ENCODE data around the gene TMCC2.
A peak's percentile ranks its signal among the peaks of the same experiment; 100 is the strongest.

Gene TMCC2

DNA sequence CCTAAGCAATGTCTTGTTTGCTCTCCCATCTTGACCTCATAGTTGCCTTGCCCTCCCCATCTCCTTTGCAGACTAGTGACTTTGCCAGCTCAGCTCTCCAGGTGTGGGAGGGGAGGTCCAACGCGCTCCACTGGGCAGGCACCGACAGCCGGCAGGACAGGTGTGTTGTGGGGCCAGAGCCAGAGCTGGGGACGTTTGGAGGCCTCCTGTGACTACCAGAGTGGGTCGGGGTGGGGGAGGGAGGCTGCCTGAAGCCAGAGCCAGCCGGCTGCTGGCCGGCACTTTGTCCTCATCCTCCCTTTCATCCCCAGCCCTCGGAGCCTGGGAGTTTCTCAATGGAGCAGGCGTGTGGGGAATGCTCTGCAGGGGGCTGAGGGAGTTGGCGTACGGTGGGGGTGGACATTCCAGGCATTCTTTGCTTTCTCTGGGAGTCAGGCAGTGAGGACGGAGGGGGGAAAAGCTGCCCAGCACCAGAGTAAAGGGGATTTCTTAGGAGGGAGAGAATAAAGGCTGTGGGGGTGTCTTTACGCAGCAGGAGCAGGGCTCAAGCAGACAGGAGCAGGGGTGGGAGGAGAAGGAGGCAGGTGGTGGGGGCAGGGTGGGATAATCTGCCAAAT is 73.6 kb downstream of the TMCC2 start:
- no peak for DNase-seq (ENCODE audit: low read depth in 1 of 2, low spot score in 1 of 2)

DNA sequence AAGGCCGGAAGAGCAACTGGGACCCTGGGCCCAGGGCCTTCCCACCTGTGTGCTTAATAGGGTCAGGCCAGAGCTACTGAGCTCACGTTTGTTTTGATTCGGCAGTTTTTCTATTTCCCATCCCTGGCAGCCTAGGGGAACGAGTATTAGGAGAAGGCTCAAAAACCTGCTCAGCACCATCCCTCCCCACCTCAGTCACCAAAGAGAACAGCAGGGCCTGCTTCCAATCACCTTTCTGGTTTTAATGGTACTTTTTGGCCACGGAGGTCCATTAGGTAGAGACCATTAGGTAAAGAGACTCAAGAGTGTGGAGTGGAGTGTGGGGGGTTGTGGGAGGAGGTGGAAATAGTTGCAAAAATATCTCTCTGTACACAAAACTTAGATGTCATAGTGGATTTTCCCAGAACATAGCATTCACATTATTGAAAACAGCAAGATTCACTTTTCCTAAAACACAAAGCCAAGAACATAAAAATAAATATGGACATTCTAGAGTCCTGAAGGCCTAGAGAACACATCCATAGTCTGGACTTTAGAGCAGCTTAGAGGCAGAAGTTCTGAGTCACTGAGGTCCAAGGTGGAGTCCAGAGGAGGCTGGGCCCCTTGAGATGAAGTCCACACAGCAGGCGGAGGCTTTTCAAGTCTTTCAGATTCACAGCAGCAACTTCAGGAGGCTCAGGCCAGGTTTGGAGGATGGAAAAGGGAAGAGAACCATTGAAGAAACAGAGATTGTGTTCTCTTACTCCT is 74.3 kb downstream of the TMCC2 start:
- no peak for DNase-seq (ENCODE audit: low read depth in 1 of 2, low spot score in 1 of 2)

DNA sequence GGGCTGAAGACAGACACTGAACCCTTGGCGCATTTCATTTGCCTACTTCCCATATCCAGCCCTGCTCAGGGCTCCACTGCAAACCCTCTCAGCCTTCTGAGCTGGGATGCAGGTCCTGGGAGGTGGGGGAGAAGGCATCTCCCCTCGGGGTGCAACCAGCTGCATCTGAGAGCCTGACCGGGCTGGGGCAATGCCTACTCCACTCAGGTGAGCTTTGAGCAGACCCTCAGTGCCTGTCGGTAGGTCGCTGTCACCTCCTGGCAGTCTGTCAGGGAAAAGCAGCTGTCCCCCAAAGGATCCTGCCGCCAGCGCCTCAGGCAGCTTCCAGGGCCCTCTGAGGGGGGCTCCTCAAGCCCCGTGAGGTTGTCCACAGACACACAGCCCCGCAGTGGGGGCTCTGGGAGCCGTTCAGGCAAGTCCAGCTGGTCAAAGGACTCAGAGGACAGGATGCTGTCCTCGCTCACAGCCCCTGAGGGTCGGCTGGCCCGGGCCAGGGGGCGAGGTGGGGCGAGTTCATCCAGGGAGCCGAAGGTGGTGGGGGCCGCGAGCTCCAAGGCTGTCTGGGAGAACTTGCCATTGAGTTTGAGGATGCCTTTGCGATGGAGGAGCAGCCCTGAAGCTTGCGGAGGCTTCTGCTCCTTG is 75.6 kb downstream of the TMCC2 start:
- DNase-seq (ENCODE audit: low read depth in 1 of 2, low spot score in 1 of 2) = no peak

DNA sequence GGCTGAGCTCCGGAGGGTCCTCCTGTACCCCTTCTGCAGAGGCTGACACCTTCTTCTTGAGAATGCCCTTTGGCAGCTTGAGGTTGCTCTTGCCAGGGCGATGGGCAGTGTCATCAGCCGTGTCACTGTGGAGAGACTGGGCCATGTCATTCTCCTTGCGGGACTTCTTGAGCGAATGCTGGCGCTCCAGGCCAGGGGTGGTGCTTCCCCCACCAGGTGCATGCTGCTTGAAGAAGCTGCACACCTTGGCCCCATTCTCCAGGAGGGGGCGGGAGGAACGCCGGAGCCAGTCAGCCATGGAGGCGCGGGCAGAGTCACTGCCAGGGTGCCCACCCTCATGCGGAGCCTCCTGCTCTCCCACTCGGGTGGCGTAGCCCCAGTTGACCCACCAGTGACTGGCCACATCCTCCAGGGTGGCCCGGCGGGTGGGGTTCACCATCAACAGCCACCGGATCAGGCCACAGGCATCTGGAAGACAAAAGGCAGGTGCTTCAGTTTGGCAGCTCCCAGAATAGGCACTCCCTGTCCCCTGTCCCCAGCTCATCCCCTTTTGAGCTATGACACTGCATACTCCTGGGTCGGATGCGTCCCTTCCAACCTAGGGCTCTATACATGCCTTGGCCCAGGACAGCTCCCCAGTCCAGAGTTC is 76.4 kb downstream of the TMCC2 start:
- no peak for DNase-seq (ENCODE audit: low read depth in 1 of 2, low spot score in 1 of 2)

DNA sequence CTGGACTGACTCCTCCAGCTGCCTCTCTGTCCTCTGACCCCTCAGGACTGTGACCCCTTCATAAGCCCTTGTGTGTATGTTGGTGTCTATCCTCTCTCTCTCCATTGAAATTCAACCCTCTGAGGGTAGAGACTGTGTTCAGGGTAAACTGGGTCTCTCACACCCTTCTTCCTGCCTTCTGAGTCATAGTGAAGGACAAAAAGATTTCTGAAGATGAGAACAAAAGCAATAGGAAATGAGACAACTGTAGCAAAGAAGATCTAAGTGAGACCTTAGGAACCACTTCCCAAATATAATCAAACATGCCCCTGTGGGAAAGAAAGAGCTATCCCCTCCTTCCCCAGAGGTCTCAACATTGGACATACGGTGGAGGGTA is 76.9 kb downstream of the TMCC2 start:
- DNase-seq (ENCODE audit: low read depth in 1 of 2, low spot score in 1 of 2) = no peak

DNA sequence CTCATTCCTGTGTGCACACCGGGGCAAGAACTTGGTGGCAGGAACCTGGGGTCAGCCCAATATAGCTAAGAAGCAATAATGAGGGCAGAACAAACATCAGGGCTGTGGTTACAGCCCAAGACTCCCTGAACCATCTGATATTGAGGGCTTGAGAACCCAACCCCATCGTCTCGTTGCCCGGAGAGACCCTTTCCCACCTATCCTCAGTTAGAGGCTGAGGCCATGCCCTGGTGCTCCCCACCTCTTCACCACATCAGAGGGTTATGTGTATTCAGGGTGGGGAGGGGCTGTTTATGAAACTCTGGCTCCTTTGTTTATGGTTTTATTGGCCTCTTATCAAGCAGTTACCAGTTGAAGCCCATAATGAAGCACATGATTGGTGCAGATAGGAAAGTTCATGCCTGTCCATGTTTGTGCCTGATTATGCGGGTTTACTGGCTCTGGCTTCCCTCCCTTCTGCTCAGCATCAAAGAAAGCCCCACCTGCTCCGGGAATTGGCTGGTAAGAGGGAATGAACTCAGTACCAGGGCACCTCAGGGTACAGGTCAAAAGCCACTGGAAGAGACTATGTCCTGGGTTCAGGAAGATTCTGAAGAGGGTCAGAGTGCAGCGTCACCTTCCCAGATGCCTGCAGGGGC is 79.3 kb downstream of the TMCC2 start:
- DNase-seq (ENCODE audit: low read depth in 1 of 2, low spot score in 1 of 2) = no peak

DNA sequence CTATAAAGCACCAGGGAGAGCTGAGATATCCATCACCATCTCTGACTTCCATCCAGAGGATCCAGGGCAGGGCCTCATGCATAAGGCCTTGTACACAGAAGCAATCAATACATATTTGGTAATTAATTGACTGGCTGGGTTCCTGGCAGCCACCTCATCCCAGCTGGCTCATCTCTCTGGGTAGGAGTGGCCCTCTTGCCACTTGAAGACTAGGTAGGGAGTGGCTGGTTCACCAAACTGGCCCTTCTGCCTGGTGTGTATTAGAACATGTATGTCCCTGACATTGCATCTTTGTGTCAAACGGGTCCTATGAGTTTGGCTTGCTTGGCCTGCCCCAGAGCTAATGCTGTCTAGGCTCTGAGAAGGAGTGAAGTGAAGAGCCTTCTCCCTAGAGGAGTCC is 82.0 kb downstream of the TMCC2 start:
- DNase-seq (ENCODE audit: low read depth in 1 of 2, low spot score in 1 of 2) = no peak

DNA sequence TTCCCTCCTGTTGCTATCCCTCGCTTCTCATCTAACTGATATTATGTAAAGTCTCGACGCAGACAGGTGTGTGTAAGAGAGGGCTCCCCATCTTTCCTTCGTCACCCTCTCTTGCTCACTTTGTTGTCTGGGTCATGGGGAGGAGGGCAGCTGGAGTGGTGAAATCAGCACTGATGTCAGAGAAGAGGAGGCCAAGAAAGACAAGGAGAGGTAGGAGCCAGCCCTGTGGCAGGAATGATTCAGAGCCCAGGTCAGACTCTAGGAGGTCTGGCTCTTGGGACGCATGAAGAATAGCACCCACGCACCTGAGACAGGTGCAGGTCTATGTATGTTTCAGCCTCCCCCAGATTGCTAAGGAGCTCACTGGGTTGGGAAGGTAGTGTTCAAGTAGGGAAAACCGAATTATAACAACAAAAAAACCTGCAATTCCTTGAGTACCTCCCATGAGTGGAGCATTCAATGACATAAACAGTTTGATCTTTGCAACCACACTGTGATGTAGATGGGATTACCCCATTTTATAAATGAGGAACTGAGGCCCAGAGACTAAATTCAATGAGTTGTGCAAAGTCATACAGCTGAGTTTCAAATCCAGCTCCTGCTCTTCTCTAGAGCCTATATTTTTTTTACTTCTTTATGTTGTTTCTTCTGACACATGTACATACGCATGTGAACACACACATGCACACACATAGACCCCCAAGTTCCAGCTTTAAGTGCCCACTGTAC is 83.4 kb downstream of the TMCC2 start:
- no peak for DNase-seq (ENCODE audit: low read depth in 1 of 2, low spot score in 1 of 2)

DNA sequence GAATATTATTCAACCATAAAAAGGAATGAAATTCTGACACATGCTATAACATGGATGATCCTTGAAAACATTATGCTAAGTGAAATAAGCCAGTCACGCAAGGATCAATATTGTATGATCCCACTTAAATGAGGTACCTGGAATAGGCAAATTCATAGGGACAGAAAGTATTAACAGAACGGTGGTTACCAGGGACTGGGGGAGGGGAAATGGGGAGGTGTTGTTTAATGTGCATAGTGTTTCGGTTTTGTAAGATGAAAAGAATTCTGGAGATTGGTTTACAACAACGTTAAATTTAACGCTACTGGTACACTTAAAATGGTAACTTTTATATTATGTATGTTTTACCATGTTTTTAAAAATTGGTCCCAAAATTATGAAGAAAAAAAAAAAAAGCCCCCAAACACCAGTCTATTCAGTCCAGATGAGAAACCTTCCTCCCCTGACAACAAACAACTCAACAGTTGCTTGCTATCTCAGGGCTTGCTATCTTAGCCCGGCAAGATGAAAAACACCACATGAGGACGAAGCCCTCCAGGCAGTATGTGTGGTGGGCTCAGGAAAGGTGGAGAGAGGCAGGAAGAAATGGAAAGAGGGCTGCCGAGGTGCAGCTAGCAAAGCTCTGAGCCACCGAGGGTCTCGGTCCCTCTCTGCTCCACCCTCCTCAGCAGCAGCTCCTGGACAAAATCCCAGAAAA is 85.3 kb downstream of the TMCC2 start:
- DNase-seq (ENCODE audit: low read depth in 1 of 2, low spot score in 1 of 2) = no peak

DNA sequence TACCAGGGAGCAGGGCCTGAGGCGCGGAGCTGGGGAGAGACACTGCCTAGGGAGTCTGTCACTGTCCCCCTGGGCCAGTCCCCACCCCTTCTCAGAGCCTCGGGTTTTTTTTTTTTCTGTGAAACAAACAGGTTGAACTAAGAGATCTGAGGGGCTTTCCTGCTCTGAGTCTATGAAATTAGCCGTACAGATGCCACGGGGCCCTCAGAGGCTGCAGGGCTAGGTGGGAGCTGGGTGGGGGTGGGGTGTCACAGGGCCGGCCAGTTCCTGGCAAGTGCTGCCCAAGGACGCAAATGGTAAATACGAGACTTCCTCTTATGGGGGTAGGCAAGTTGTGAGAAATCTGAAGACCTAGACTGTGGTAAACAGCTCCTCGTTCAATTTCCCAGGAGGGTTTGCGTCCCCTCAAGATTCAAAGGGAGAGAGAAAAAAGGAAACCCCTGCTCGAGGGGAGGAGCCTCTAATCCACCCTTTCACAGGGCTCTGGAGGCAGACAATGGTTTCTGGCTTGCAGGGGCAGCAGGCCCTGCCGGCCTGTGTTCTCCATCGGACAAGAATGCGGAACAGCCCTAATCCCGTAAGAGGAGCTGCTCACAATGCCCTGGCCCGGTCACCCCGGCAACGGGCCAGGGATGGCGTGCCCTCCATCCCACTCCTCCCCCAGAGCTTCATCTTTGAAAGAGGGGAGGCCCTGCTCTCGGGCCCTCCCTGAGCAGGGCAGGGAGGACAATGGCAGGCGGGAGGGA is 86.0 kb downstream of the TMCC2 start:
- DNase-seq (ENCODE audit: low read depth in 1 of 2, low spot score in 1 of 2) = no peak

DNA sequence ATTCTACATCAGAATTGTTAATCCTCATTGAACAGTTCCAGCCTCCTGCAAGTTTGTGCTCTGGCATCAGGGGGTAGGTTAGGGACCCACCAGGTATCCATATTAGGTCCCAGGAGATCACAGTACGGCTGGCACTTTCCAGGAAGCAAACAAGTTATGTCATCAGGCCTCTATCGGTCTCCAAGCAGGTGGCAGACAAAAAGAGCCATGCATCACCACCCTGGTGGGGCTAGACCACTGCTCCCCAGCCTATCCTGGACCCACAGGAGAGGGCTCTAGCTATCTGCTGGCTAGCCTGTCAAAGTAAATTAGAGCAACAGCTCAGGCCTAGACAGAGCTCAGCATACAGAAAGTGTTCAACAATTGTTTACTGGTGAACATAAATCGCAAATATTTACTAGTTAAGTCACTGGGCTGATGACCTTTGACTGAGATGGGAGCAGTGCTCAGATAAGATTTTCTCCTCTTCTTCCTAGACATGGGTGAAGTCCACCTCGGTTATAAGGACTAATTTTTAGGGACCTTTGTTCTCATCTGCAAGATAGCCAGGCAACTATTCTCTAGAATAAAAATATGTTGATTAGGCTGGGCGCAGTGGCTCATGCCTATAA is 87.4 kb downstream of the TMCC2 start:
- no peak for DNase-seq (ENCODE audit: low read depth in 1 of 2, low spot score in 1 of 2)

DNA sequence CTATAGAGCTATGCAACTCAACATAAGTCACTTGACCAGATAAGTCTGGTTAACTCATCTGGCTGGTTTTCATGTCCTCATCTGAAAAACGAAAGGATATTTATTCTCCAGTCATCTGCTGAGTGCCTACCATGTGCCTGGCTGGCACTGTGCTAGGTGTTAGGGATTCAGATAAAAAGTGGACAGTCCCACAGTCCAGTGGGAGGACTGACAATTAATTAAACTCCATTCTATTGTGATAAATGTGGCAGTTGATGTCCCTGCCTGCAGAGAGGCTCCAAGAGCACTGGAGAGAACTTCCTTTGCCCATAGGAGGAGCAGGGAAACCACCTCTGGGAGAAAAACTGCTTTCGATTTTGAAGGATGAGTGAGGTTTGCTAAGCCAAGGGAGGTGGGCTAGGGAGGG is 88.4 kb downstream of the TMCC2 start:
- no peak for DNase-seq (ENCODE audit: low read depth in 1 of 2, low spot score in 1 of 2)

DNA sequence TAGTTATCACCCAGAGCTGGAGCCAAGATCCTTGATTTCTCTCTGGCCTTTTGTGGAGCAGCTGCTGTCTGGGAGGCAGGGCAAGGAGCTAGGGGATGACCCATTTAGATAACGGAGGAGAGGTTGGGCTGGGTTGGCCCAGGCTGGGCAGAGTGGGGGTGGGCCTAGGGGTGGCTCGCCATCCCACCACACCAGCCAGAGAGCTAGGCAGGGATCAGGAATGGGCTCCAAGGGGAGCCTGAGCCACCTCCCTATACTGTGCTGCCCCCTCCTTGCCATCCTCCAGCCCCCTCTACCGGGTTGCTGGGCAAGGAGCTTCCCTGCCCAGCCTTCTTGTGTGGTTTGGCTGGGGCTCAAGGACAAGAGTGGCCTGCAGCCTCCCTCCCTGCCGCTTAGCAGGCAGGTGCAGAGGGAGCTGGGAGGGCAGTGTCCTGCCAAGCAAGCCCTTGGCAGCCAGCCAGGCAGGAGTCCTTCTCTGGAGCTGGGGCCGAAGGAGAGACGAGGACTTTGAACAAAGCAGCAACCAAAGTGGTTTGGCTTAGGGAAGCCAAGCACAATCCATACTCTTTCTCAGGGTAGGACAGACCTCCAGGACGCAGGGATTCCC is 89.7 kb downstream of the TMCC2 start:
- no peak for DNase-seq (ENCODE audit: low read depth in 1 of 2, low spot score in 1 of 2)

DNA sequence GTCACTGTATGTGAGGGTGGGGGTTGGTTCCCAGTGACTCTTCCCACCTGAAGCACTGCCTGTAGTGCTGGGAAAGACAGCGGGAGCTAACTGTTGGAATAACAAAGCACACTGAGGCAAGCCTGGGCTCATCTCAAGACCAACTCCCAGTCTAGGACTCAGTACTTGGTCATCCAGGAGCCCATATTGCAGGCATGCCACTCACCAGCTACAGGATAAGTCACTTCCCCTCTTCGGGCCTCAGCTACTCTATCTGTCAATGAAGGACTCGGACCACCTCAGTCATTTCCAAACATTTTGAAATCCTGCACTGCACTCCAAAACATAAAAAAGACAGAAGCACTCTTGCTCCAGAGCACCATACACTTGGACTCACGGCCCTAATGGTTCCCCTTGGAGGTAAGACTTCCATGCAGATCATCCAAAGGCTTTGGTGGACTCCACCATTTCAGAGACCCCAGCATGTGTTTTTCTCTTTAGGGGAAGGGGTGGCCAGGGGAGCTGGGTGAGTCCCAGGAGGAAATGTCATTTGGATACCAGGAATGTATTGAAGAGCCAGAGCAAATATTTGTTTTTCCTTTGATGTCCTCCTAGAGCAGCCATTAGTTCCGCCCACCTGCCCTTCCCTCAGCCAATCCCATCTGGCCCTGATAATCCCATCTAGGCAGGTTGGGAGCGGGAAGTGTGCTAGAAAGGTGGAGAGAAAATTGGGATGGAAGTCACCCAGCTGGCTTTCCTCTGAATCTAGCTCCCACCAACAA is 90.7 kb downstream of the TMCC2 start:
- no peak for DNase-seq (ENCODE audit: low read depth in 1 of 2, low spot score in 1 of 2)

DNA sequence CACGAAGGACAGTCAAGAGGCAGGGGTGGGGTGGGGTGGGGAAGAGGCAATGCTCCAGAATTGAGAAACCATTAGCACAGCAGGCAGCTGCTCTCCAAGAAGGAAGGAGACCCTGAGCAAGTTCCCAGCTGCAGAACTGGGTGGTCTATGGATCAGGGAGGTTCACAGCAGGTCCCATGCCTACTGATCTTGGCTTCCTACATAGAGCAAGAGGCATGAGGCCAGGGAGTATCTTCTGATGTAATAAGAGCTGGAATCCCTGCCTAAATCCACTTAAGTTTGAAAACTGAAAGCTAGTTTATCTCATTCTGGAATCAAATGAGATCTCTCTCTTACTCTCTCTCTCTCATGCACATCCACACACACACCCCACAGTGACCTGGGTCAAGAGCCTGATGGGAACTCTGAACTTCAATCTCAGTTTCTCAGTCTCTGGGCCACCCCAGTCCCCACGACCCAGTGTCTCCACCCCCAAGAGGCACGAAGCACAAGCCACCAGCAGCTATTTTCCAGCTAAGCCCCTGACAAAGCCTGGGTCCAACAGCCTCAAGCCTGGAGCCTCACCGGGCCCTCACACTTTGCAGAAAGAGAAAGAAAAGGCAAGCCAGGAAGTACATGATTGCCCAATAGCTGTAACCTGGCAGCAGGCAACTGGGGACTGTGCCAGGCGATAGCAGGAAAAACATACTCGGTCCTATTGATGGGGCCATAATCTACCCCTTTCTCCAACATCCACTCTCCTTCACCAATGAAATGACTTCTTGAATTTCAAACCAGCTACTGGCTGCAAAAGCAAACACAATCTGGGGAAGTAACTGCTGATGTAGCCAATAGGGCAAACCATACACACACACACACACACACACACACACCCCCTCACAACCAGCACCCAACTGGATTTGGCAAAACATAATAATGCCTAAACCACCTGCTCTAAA is 91.6 kb downstream of the TMCC2 start:
- no peak for DNase-seq (ENCODE audit: low read depth in 1 of 2, low spot score in 1 of 2)

DNA sequence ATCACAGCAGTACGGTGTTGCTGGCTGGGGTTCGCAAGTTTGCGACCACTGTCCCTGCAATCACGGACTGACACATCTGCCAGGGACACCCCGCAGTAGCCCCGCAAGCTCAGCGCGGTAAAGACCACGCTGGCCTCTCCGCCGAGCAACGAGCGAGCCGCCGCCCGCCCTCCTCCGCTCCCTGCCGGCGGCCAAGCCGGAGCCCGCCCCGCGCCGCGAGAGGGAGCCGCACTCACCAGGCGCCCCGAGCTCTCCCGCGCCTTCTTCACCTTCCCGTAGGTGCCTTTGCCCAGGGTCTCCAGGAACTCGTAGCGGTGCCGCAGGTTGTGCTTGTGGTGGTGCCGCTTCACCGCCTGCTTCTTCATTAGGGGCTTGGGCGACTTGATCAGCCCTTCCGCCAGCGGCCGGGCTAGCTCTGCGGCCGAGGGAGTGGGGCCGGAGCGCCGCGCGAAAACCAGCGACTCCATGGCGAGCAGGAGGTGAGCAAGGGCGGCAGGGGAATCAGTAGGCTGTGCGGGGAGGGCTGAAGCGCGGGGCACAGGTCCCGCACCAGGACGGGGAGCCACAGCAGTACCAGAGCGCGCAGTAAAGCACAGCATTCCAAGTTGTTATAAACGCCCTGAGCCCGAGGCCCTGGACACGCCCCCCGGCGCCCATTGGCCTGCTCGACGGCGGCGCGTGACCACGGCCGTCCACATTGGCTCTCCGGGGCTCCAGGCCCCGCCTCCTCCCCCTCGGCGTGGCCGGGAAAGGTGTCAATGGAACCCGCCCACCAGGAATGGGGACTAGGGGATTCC is 93.6 kb downstream of the TMCC2 start, which contains the start of gene NUAK2:
Gene NUAK2, minus strand, starts transcription at position 584 of the 797 bp plus-strand sequence. Its CDS starts 117 bp downstream, at position 467.
- DNase-seq (ENCODE audit: low read depth in 1 of 2, low spot score in 1 of 2) = peak; percentile 75 to 80

All from stimulated activated CD4-positive, alpha-beta T cell treated with anti-CD3 and anti-CD28 coated beads, Interleukin-15, amount 100 ng/mL, for 1 hour (primary cell).